Naive B cell (primary cell): ENCODE results near the gene VAV2. TPM values are rescaled to one million over a fixed set of nuclear protein-coding genes. Genes with fewer than 3 reads are reported as not detected.

Source experiments
- ATAC-seq, 2 donors: fragments of 150-1000 bp; cut with Tn5 transposase; 2 replicates each; pipeline ENCODE4 v1.10.0; 2021; ENCODE audit warnings: low read depth in 2 of 2, mild to moderate bottlenecking in 2 of 2, moderate library complexity in 2 of 2
- DNase-seq: peaks from one replicate; pipeline ENCODE4 v3.0.0; 2022
- H3K27ac Mint-ChIP-seq, 6 donors: one replicate each; pipeline ENCODE4 v1.8.0; 2020 to 2022; ENCODE audit warnings: mild to moderate bottlenecking in 6 of 6, mixed read lengths in 6 of 6, moderate library complexity in 5 of 6, inconsistent platforms in 2 of 6
- H3K27me3 Mint-ChIP-seq, 3 donors: one replicate each; pipeline ENCODE4 v1.8.0; 2021 to 2022; ENCODE audit warnings: mixed read lengths in 3 of 3, mild to moderate bottlenecking in 1 of 3
- H3K36me3 Mint-ChIP-seq, 2 donors: one replicate each; pipeline ENCODE4 v1.8.0; 2020 to 2022; ENCODE audit warnings: mixed read lengths in 2 of 2, inconsistent platforms in 1 of 2, mild to moderate bottlenecking in 1 of 2
- H3K4me1 Mint-ChIP-seq, 3 donors: one replicate each; pipeline ENCODE4 v1.8.0; 2020 to 2022; ENCODE audit warnings: mixed read lengths in 3 of 3, inconsistent platforms in 1 of 3, mild to moderate bottlenecking in 1 of 3, moderate library complexity in 1 of 3
- H3K4me3 Mint-ChIP-seq, 8 donors: one replicate each; pipeline ENCODE4 v1.8.0; 2020 to 2022; ENCODE audit warnings: mild to moderate bottlenecking in 8 of 8, mixed read lengths in 8 of 8, moderate library complexity in 8 of 8, inconsistent platforms in 2 of 8
- H3K9me3 Mint-ChIP-seq, 7 donors: one replicate each; pipeline ENCODE4 v1.8.0; 2020 to 2022; ENCODE audit warnings: mixed read lengths in 7 of 7, mild to moderate bottlenecking in 5 of 7, inconsistent platforms in 2 of 7, moderate library complexity in 1 of 7
- polyA plus RNA-seq, 6 donors: library from polyadenylated mRNA; unstranded; fragments of 300-500 nt; fragmentation: Illumina TruSeq; gene quantifications; one replicate each; pipeline ENCODE4 v1.2.3, GENCODE V29; 2021; ENCODE audit warnings: low read depth in 6 of 6

Gene VAV2
- polyA plus RNA-seq, 6 donors from 2014 or later = 5.7 to 33.3 (median 15.2) TPM

- ATAC-seq (no peak), DNase-seq (no peak)
- Mint-ChIP-seq H3K27me3 (no peaks in the 10 kb centered on the region), H3K4me3 (peak overlapping the region; percentile 63 to 91 (median 74)), H3K4me1 (peaks cover 57 to 79% (median 75%) of the 10 kb centered on the region in 3 donors), H3K9me3 (no peaks in the 10 kb centered on the region), H3K27ac (peak overlapping the region in 5 of 6 donors; percentile 93 to 99 (median 96)), H3K36me3 (peaks cover 0 to 8% of the 10 kb centered on the region in 2 donors)
Measured at GRCh38 chr9:133944746-133945135, 47.4 kb downstream of the VAV2 start.

- Mint-ChIP-seq H3K36me3 (peaks cover 0 to 8% of the 10 kb centered on the region in 2 donors), H3K27ac (peak overlapping the region in 5 of 6 donors; percentile 52 to 95 (median 69)), H3K9me3 (no peaks in the 10 kb centered on the region), H3K4me3 (peak overlapping the region in 6 of 8 donors; percentile 19 to 70 (median 52)), H3K4me1 (peaks cover 52 to 83% (median 72%) of the 10 kb centered on the region in 3 donors), H3K27me3 (no peaks in the 10 kb centered on the region)
- ATAC-seq = no peak
- no peak for DNase-seq
Measured at GRCh38 chr9:133943781-133944745, 48.1 kb downstream of the VAV2 start.

GRCh38 chr9:133943036-133943780, 48.9 kb downstream of the VAV2 start:
- no peaks in the 10 kb centered on the region for H3K9me3 Mint-ChIP-seq

GRCh38 chr9:133942206-133942975, 49.7 kb downstream of the VAV2 start:
- Mint-ChIP-seq H3K9me3 (no peaks in the 10 kb centered on the region), H3K4me1 (peaks cover 50 to 74% (median 62%) of the 10 kb centered on the region in 3 donors), H3K27ac (peak overlapping the region in 4 of 6 donors; percentile 38 to 76 (median 54)), H3K36me3 (peaks cover 0 to 8% of the 10 kb centered on the region in 2 donors), H3K27me3 (no peaks in the 10 kb centered on the region), H3K4me3 (no peak overlapping the region)
- DNase-seq (no peak), ATAC-seq (no peak)

More at GRCh38 chr9:133943036-133943780, 48.9 kb downstream of the VAV2 start:
- DNase-seq = no peak
- ATAC-seq = no peak
- Mint-ChIP-seq H3K36me3 (peaks cover 0 to 8% of the 10 kb centered on the region in 2 donors), H3K4me1 (peaks cover 52 to 83% (median 64%) of the 10 kb centered on the region in 3 donors), H3K27ac (peak overlapping the region in 1 of 6 donors; percentile 69), H3K4me3 (no peak overlapping the region), H3K27me3 (no peaks in the 10 kb centered on the region)

GRCh38 chr9:133939845-133940244, 52.3 kb downstream of the VAV2 start:
- H3K27ac Mint-ChIP-seq = peak overlapping the region in 3 of 6 donors; percentile 22 to 76 (median 59)
- H3K4me1 Mint-ChIP-seq = peaks cover 38 to 49% (median 41%) of the 10 kb centered on the region in 3 donors
- no peak for ATAC-seq
- H3K36me3 Mint-ChIP-seq = peaks cover 0 to 8% of the 10 kb centered on the region in 2 donors
- no peak overlapping the region for H3K4me3 Mint-ChIP-seq
- H3K9me3 Mint-ChIP-seq = no peaks in the 10 kb centered on the region
- H3K27me3 Mint-ChIP-seq = no peaks in the 10 kb centered on the region
- no peak for DNase-seq

GRCh38 chr9:133939171-133939785, 52.8 kb downstream of the VAV2 start:
- Mint-ChIP-seq H3K27me3 (no peaks in the 10 kb centered on the region), H3K9me3 (no peaks in the 10 kb centered on the region), H3K4me1 (peaks cover 37 to 48% (median 37%) of the 10 kb centered on the region in 3 donors), H3K4me3 (no peak overlapping the region), H3K36me3 (peaks cover under 1 to 8% of the 10 kb centered on the region in 2 donors), H3K27ac (peak overlapping the region in 5 of 6 donors; percentile 54 to 90 (median 74))
- no peak for DNase-seq
- ATAC-seq = no peak

- Mint-ChIP-seq H3K9me3 (peaks cover 0 to under 1% (median 0%) of the 10 kb centered on the region in 7 donors), H3K27me3 (no peaks in the 10 kb centered on the region), H3K4me1 (peaks cover 35 to 48% (median 38%) of the 10 kb centered on the region in 3 donors), H3K4me3 (no peak overlapping the region), H3K27ac (peak overlapping the region in 4 of 6 donors; percentile 16 to 74 (median 44)), H3K36me3 (peaks cover 5 to 13% of the 10 kb centered on the region in 2 donors)
- no peak for DNase-seq
- no peak for ATAC-seq
Measured at GRCh38 chr9:133938753-133939152, 53.4 kb downstream of the VAV2 start.

- ATAC-seq (no peak), DNase-seq (no peak)
- Mint-ChIP-seq H3K4me1 (peaks cover 37 to 50% (median 44%) of the 10 kb centered on the region in 3 donors), H3K27me3 (no peaks in the 10 kb centered on the region), H3K36me3 (peaks cover 12 to 14% of the 10 kb centered on the region in 2 donors), H3K9me3 (peaks cover 0 to 7% (median 0%) of the 10 kb centered on the region in 7 donors), H3K27ac (peak overlapping the region in 2 of 6 donors; percentile 16 to 62), H3K4me3 (no peak overlapping the region)
Measured at GRCh38 chr9:133938086-133938485, 54.0 kb downstream of the VAV2 start.

- Mint-ChIP-seq H3K36me3 (peaks cover 14 to 15% of the 10 kb centered on the region in 2 donors), H3K4me3 (no peak overlapping the region), H3K4me1 (peaks cover 35 to 45% (median 45%) of the 10 kb centered on the region in 3 donors), H3K27ac (no peak overlapping the region), H3K27me3 (no peaks in the 10 kb centered on the region), H3K9me3 (peaks cover 0 to 8% (median 0%) of the 10 kb centered on the region in 7 donors)
- ATAC-seq = no peak
- no peak for DNase-seq
Measured at GRCh38 chr9:133937120-133937519, 55.0 kb downstream of the VAV2 start.

- H3K4me3 Mint-ChIP-seq = no peak overlapping the region
- peaks cover 9 to 15% of the 10 kb centered on the region in 2 donors for H3K36me3 Mint-ChIP-seq
- no peak for ATAC-seq
- H3K9me3 Mint-ChIP-seq = peaks cover 0 to 8% (median 0%) of the 10 kb centered on the region in 7 donors
- no peak for DNase-seq
- H3K27me3 Mint-ChIP-seq = no peaks in the 10 kb centered on the region
- H3K4me1 Mint-ChIP-seq = peaks cover 33 to 45% (median 43%) of the 10 kb centered on the region in 3 donors
- H3K27ac Mint-ChIP-seq = no peak overlapping the region
Measured at GRCh38 chr9:133935328-133936005, 56.7 kb downstream of the VAV2 start.

GRCh38 chr9:133934482-133935232, 57.5 kb downstream of the VAV2 start:
- DNase-seq = no peak
- H3K9me3 Mint-ChIP-seq = peaks cover 0 to 8% (median 0%) of the 10 kb centered on the region in 7 donors
- H3K27ac Mint-ChIP-seq = peak overlapping the region in 1 of 6 donors; percentile 37
- no peak overlapping the region for H3K4me3 Mint-ChIP-seq
- no peak for ATAC-seq
- peaks cover 38 to 49% (median 43%) of the 10 kb centered on the region in 3 donors for H3K4me1 Mint-ChIP-seq
- H3K36me3 Mint-ChIP-seq = peaks cover 6 to 15% of the 10 kb centered on the region in 2 donors
- H3K27me3 Mint-ChIP-seq = no peaks in the 10 kb centered on the region
